K562 (cell line): ENCODE results near the gene CEP170. TPM values are rescaled to one million over a fixed set of nuclear protein-coding genes. Genes with fewer than 3 reads are reported as not detected.

Experiments
- ATF1 ChIP-seq, 2 experiments: fragments of 450-650 bp in 1 of 2; IDR thresholded peaks; 2 replicates each; pipeline ENCODE4 v1.6.1; 2016; ENCODE audit warnings: missing compliant biosample characterization in 1 of 2, missing genetic modification characterization in 1 of 2
- BHLHE40 ChIP-seq: IDR thresholded peaks from 2 replicates; pipeline ENCODE4 v1.6.1; 2011; ENCODE audit warnings: low read length, improper control_type of control experiment
- CEBPG ChIP-seq, 3 experiments: fragments of 200-800 bp in 1 of 3; sonication (Bioruptor generic) in 1 of 3; sonication (generic) in 1 of 3; formaldehyde crosslinking in 1 of 3; IDR thresholded peaks in 2 of 3; conservative IDR thresholded peaks in 1 of 3; 2 replicates each; pipeline versions ENCODE4 v1.6.1 to v1.8.0; 2016 to 2022; ENCODE audit warnings: missing compliant biosample characterization in 2 of 3, missing genetic modification characterization in 2 of 3, mild to moderate bottlenecking in 1 of 3, missing genetic modification reagents in 1 of 3
- CHCHD3 ChIP-seq: fragments of 250-450 bp; sonication (Bioruptor Pico); IDR thresholded peaks from 2 replicates; pipeline ENCODE4 v2.1.2; 2022; ENCODE audit warnings: mild to moderate bottlenecking
- COPS2 ChIP-seq: fragments of 450-650 bp; conservative IDR thresholded peaks from 2 replicates; pipeline ENCODE4 v1.6.1; 2016; ENCODE audit warnings: mild to moderate bottlenecking, moderate library complexity
- DACH1 ChIP-seq: fragments of 450-650 bp; IDR thresholded peaks from 2 replicates; pipeline ENCODE4 v1.6.1; 2018; ENCODE audit not compliant: partially characterized antibody
- DPF2 ChIP-seq: fragments of 450-650 bp; IDR thresholded peaks from 2 replicates; pipeline ENCODE4 v1.6.1; 2016
- E2F4 ChIP-seq: sonication (generic); formaldehyde crosslinking; IDR thresholded peaks from 2 replicates; pipeline ENCODE4 v1.8.0; 2022; ENCODE audit warnings: mild to moderate bottlenecking, low read depth, missing genetic modification reagents
- HLTF ChIP-seq: fragments of 450-650 bp; IDR thresholded peaks from 2 replicates; pipeline ENCODE4 v1.6.1; 2016
- HNRNPL ChIP-seq: fragments of 200-400 bp; formaldehyde crosslinking; IDR thresholded peaks from 2 replicates; pipeline ENCODE4 v1.6.1; 2017; ENCODE audit warnings: low read depth, mild to moderate bottlenecking, low read length
- LEF1 ChIP-seq: fragments of 450-650 bp; IDR thresholded peaks from 2 replicates; pipeline ENCODE4 v1.6.1; 2016; ENCODE audit warnings: mild to moderate bottlenecking
- MEF2D ChIP-seq: conservative IDR thresholded peaks from 2 replicates; pipeline ENCODE4 v1.6.1; 2016; ENCODE audit warnings: low read depth, missing genetic modification characterization, missing compliant biosample characterization
- MITF ChIP-seq: IDR thresholded peaks from 2 replicates; pipeline ENCODE4 v1.6.1; 2014; ENCODE audit warnings: antibody characterized with exemption
- PML ChIP-seq: IDR thresholded peaks from 2 replicates; pipeline ENCODE4 v1.6.1; 2012; ENCODE audit warnings: low read length, inconsistent platforms
- POU5F1 ChIP-seq: fragments of 150-350 bp; IDR thresholded peaks from 2 replicates; pipeline ENCODE4 v1.6.1; 2014; ENCODE audit warnings: borderline replicate concordance, low read length, low read depth, mild to moderate bottlenecking; ENCODE audit not compliant: partially characterized antibody
- PURB ChIP-seq: sonication (generic); formaldehyde crosslinking; IDR thresholded peaks from 2 replicates; pipeline ENCODE4 v1.9.0; 2021; ENCODE audit warnings: low read depth, mild to moderate bottlenecking, missing genetic modification reagents
- SMAD3 ChIP-seq: fragments of 450-650 bp; formaldehyde crosslinking; conservative IDR thresholded peaks from 2 replicates; pipeline ENCODE4 v1.4.0; 2020; ENCODE audit warnings: mild to moderate bottlenecking
- TAF9B ChIP-seq: fragments of 450-650 bp; IDR thresholded peaks from 2 replicates; pipeline ENCODE4 v1.6.1; 2018; ENCODE audit warnings: mild to moderate bottlenecking; ENCODE audit not compliant: partially characterized antibody
- TCF3 ChIP-seq: sonication (generic); formaldehyde crosslinking; IDR thresholded peaks from 2 replicates; pipeline ENCODE4 v1.4.0; 2020; ENCODE audit warnings: mild to moderate bottlenecking, missing genetic modification reagents
- UBTF ChIP-seq, 2 experiments: IDR thresholded peaks; 2 replicates each; pipeline ENCODE4 v1.6.1; 2012; ENCODE audit warnings: improper control_type of control experiment in 2 of 2, low read depth in 2 of 2, low read length in 2 of 2, borderline replicate concordance in 1 of 2
- ZFP36 ChIP-seq: fragments of 150-350 bp; IDR thresholded peaks from 2 replicates; pipeline ENCODE4 v1.6.1; 2018; ENCODE audit warnings: low read length, low read depth; ENCODE audit not compliant: partially characterized antibody
- ZNF384 ChIP-seq: IDR thresholded peaks from 2 replicates; pipeline ENCODE4 v1.6.1; 2012; ENCODE audit warnings: low read depth, low read length, improper control_type of control experiment
- ZNF696 ChIP-seq: fragments of 250-450 bp; sonication (Bioruptor Pico); conservative IDR thresholded peaks from 2 replicates; pipeline ENCODE4 v1.4.0; 2020; ENCODE audit warnings: mild to moderate bottlenecking, moderate library complexity
- polyA plus RNA-seq, 8 experiments: library from polyadenylated mRNA; depleted of rRNA in 4 of 8; stranded (reverse) in 5 of 8; unstranded in 3 of 8; fragments of >200 nt; fragmentation: Nextera tagmentation in 2 of 8; fragmentation: Illumina TruSeq in 1 of 8; extraction: Ambion mirVana in 2 of 8; extraction: Trizol in 1 of 8; gene quantifications; 2 replicates each; pipeline versions ENCODE4 v1.2.1 to v1.2.3, GENCODE V29; 2011 to 2014; ENCODE audit warnings: inconsistent platforms in 1 of 8, missing spikeins in 1 of 8
- total RNA-seq, 7 experiments: library from RNA; depleted of rRNA in 6 of 7; stranded (reverse); fragments of >200 nt in 6 of 7; fragmentation: Illumina TruSeq in 2 of 7; extraction: Trizol in 2 of 7; gene quantifications; 2 replicates each; pipeline versions ENCODE4 v1.2.1 to v1.2.3, GENCODE V29; 2011 to 2021; ENCODE audit warnings: low replicate concordance in 1 of 7

CEP170 gene
- total and polyA plus RNA-seq, 9 of the 15 experiments (the other 6 are each of a cell fraction or from before 2014, with no cell fraction given) = 22.6 to 110 (median 68.5) TPM

- TF ChIP-seq TAF9B = no peak
- 0 out of 2 replicates have a peak, but pooled peaks have one; percentile 19 for TF ChIP-seq HNRNPL
- no peak for TF ChIP-seq COPS2
- no peak for TF ChIP-seq HLTF
- TF ChIP-seq BHLHE40 = peak; percentile 91
- TF ChIP-seq DPF2 = no peak
- TF ChIP-seq SMAD3 = peak; percentile 70; the same call in 1 of the 2 replicates
- TF ChIP-seq CEBPG (CRISPR knock-in tag; IDR thresholded peaks at IDR 0.05) = no peak
- TF ChIP-seq CEBPG (tag; conservative IDR thresholded peaks at IDR 0.05 in 1 of 2, IDR thresholded peaks at IDR 0.05 in 1 of 2) = no peak
- TF ChIP-seq LEF1 = no peak
- TF ChIP-seq ZFP36 = no peak
- peak; percentile 36; the same call in 1 of the 2 replicates for TF ChIP-seq MITF
- no peak for TF ChIP-seq POU5F1
- TF ChIP-seq DACH1 = no peak
- no peak for TF ChIP-seq E2F4
- TF ChIP-seq PURB (CRISPR knock-in tag) = no peak
- TF ChIP-seq ATF1 (CRISPR knock-in tag; IDR thresholded peaks at IDR 0.05) = peak; percentile 85
- TF ChIP-seq ATF1 (tag; IDR thresholded peaks at IDR 0.05) = peak; percentile 93
- TF ChIP-seq TCF3 (CRISPR knock-in tag) = no peak; the same call in 1 of the 2 replicates
- TF ChIP-seq ZNF696 = no peak
- no peak for TF ChIP-seq ZNF384
- no peak for TF ChIP-seq MEF2D (tag)
- TF ChIP-seq UBTF (IDR thresholded peaks at IDR 0.05; ENCODE audit: borderline replicate concordance in 1 of 2, low read depth in 2 of 2, low read length in 2 of 2) = 0 out of 4 replicates have a peak, but pooled peaks of 1 of the 2 experiments have one; percentile 87
- peak; percentile 58 for TF ChIP-seq PML
- 0 out of 2 replicates have a peak, but pooled peaks have one; percentile 9 for TF ChIP-seq CHCHD3 (CRISPR knock-in tag)
Measured at GRCh38 chr1:243254927-243255790, at the start of gene CEP170 (continued).
